ENCODE measurements around the gene LRP2.

LRP2 gene

GRCh38 chr2:169082995-169083394 is 279.3 kb downstream of the LRP2 start:
- Mint-ChIP-seq H3K4me3 (no peak overlapping the region), H3K27me3 (ENCODE audit: low read depth) (no peaks in the 10 kb centered on the region), H3K4me1 (no peaks in the 10 kb centered on the region), H3K36me3 (ENCODE audit: low read depth) (no peaks in the 10 kb centered on the region), H3K9me3 (peaks cover 13% of the 10 kb centered on the region), H3K27ac (no peak overlapping the region)
- TF ChIP-seq, protein P1, sequence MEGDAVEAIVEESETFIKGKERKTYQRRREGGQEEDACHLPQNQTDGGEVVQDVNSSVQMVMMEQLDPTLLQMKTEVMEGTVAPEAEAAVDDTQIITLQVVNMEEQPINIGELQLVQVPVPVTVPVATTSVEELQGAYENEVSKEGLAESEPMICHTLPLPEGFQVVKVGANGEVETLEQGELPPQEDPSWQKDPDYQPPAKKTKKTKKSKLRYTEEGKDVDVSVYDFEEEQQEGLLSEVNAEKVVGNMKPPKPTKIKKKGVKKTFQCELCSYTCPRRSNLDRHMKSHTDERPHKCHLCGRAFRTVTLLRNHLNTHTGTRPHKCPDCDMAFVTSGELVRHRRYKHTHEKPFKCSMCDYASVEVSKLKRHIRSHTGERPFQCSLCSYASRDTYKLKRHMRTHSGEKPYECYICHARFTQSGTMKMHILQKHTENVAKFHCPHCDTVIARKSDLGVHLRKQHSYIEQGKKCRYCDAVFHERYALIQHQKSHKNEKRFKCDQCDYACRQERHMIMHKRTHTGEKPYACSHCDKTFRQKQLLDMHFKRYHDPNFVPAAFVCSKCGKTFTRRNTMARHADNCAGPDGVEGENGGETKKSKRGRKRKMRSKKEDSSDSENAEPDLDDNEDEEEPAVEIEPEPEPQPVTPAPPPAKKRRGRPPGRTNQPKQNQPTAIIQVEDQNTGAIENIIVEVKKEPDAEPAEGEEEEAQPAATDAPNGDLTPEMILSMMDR (IDR thresholded peaks at IDR 0.05; ENCODE audit: unreplicated experiment in 3 of 3): no peak

GRCh38 chr2:169081551-169081950 is 280.8 kb downstream of the LRP2 start:
- H3K9me3 Mint-ChIP-seq: peaks cover 12% of the 10 kb centered on the region
- H3K27ac Mint-ChIP-seq: no peak overlapping the region
- no peaks in the 10 kb centered on the region for H3K4me1 Mint-ChIP-seq
- no peaks in the 10 kb centered on the region for H3K27me3 Mint-ChIP-seq (ENCODE audit: low read depth)
- TF ChIP-seq, protein P1 (IDR thresholded peaks at IDR 0.05; ENCODE audit: unreplicated experiment in 3 of 3): no peak
- no peak overlapping the region for H3K4me3 Mint-ChIP-seq
- H3K36me3 Mint-ChIP-seq (ENCODE audit: low read depth): no peaks in the 10 kb centered on the region

- H3K4me3 Mint-ChIP-seq: no peak overlapping the region
- no peak overlapping the region for H3K27ac Mint-ChIP-seq
- H3K36me3 Mint-ChIP-seq (ENCODE audit: low read depth): no peaks in the 10 kb centered on the region
- TF ChIP-seq, protein P1 (IDR thresholded peaks at IDR 0.05; ENCODE audit: unreplicated experiment in 3 of 3): no peak
- H3K9me3 Mint-ChIP-seq: peaks cover 6% of the 10 kb centered on the region
- no peaks in the 10 kb centered on the region for H3K27me3 Mint-ChIP-seq (ENCODE audit: low read depth)
- H3K4me1 Mint-ChIP-seq: no peaks in the 10 kb centered on the region
Measured at GRCh38 chr2:169080250-169081069, 281.9 kb downstream of the LRP2 start.

DNA sequence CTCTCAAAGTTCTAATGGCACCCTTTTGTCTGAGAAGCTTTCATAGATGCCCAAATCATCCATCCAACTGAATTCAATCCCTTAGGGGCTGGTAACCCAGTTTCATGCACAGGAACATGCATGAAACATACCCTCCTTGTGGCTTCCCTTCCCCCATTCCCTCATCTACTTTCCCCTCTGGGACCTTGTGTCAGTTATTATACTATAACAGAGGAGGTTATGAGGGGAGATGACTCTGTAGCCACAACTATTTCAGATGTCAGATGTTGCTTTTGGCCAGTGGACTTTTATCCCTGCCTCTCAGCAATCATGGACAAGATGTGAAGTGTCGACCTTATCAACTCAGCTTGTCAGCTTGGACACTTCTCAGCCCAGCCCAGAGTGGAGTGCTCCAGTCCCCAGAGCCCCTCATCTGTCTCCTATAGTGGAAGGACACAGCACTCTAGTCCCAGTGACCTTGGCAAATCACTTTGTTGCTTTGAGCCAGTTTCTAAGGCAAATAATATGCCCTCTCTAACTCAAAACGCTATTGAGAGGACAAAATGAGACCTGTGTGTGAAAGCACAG is 284.6 kb downstream of the LRP2 start:
- no peaks in the 10 kb centered on the region for H3K4me1 Mint-ChIP-seq
- no peaks in the 10 kb centered on the region for H3K9me3 Mint-ChIP-seq
- no peak overlapping the region for H3K4me3 Mint-ChIP-seq
- H3K27ac Mint-ChIP-seq: no peak overlapping the region
- no peaks in the 10 kb centered on the region for H3K27me3 Mint-ChIP-seq (ENCODE audit: low read depth)
- H3K36me3 Mint-ChIP-seq (ENCODE audit: low read depth): no peaks in the 10 kb centered on the region
- TF ChIP-seq, protein P1 (IDR thresholded peaks at IDR 0.05; ENCODE audit: unreplicated experiment in 3 of 3): no peak

Data from nephron (organoid).